ENCODE results near the gene DMTF1.
"Not testable (repeated sequence)": the region's sequence is repeated elsewhere in the genome, so short reads cannot be mapped to it uniquely, and the experiment has no call there.

Gene DMTF1

GRCh38 chr7:87202208-87202607 is 50.0 kb downstream of the DMTF1 start:
- DNase-seq, result no peak

- DNase-seq, result no peak
These were observed 50.5 kb downstream of the DMTF1 start for GRCh38 chr7:87202705-87203104.

GRCh38 chr7:87203929-87204328 is 51.7 kb downstream of the DMTF1 start:
- DNase-seq, result not testable (repeated sequence)

GRCh38 chr7:87204933-87205332 is 52.7 kb downstream of the DMTF1 start:
- no peak for DNase-seq

GRCh38 chr7:87205701-87206100 is 53.4 kb downstream of the DMTF1 start:
- not testable (repeated sequence) for DNase-seq

GRCh38 chr7:87206361-87206760 is 54.1 kb downstream of the DMTF1 start:
- no peak for DNase-seq

- DNase-seq, result no peak
These were observed 57.2 kb downstream of the DMTF1 start for GRCh38 chr7:87209295-87209924.

- DNase-seq, result no peak
These were observed 58.3 kb downstream of the DMTF1 start for GRCh38 chr7:87210506-87210905.

- no peak for DNase-seq
These were observed 60.2 kb downstream of the DMTF1 start for GRCh38 chr7:87212498-87212897.

- DNase-seq, result no peak
These were observed 61.0 kb downstream of the DMTF1 start for GRCh38 chr7:87213252-87213651.

GRCh38 chr7:87213811-87214210 is 61.6 kb downstream of the DMTF1 start:
- no peak for DNase-seq

- no peak for DNase-seq
These were observed 62.8 kb downstream of the DMTF1 start for GRCh38 chr7:87215046-87215445.

GRCh38 chr7:87216701-87217508 is 64.7 kb downstream of the DMTF1 start:
- peak; percentile 51 to 53 for DNase-seq

GRCh38 chr7:87217983-87218653 is 65.9 kb downstream of the DMTF1 start:
- DNase-seq, result no peak

- peak; percentile 22 to 33 for DNase-seq
These were observed 66.7 kb downstream of the DMTF1 start for GRCh38 chr7:87218796-87219544.

- peak; percentile 84 to 89 for DNase-seq
These were observed 67.3 kb downstream of the DMTF1 start, which contains the start of gene TMEM243 for GRCh38 chr7:87219545-87220025. Gene TMEM243, minus strand, starts transcription at chr7:87219732. Its CDS starts 229 bp downstream, at chr7:87219503.

GRCh38 chr7:87220026-87220733 is 67.9 kb downstream of the DMTF1 start:
- DNase-seq, result peak; percentile 79 to 80

- DNase-seq, result no peak
These were observed 68.5 kb downstream of the DMTF1 start for GRCh38 chr7:87220734-87221215.

- no peak for DNase-seq
These were observed 71.4 kb downstream of the DMTF1 start for GRCh38 chr7:87223666-87224065.

GRCh38 chr7:87225696-87226095 is 73.4 kb downstream of the DMTF1 start:
- DNase-seq, result no peak

- DNase-seq, result no peak
These were observed 74.2 kb downstream of the DMTF1 start for GRCh38 chr7:87226495-87226894.

- DNase-seq, result no peak
These were observed 79.0 kb downstream of the DMTF1 start for GRCh38 chr7:87231258-87231657.

Measured in activated CD4-positive, alpha-beta T cell treated with anti-CD3 and anti-CD28 coated beads for 4 hours (primary cell).